ENCODE measurements around the gene CRB2.

Gene CRB2

GRCh38 chr9:123322273-123323195 lies 33.5 kb upstream of the CRB2 start:
- TF ChIP-seq CTCF (IDR thresholded peaks at IDR 0.05) (no peak), ZFX (IDR thresholded peaks at IDR 0.05; ENCODE audit: borderline replicate concordance) (no peak)
- H3K27ac ChIP-seq, result no peak overlapping the region

- TF ChIP-seq ZFX (IDR thresholded peaks at IDR 0.05; ENCODE audit: borderline replicate concordance), result no peak
- TF ChIP-seq CTCF (IDR thresholded peaks at IDR 0.05), result no peak
- H3K27ac ChIP-seq, result no peak overlapping the region
Observed at GRCh38 chr9:123323196-123324013, 32.6 kb upstream of the CRB2 start.

- no peak overlapping the region for H3K27ac ChIP-seq
- TF ChIP-seq CTCF (IDR thresholded peaks at IDR 0.05), result no peak
- no peak for TF ChIP-seq ZFX (IDR thresholded peaks at IDR 0.05; ENCODE audit: borderline replicate concordance)
Observed at GRCh38 chr9:123324767-123325183, 31.2 kb upstream of the CRB2 start.

- H3K27ac ChIP-seq, result no peak overlapping the region
Observed at GRCh38 chr9:123326187-123326586, 29.8 kb upstream of the CRB2 start.

GRCh38 chr9:123326662-123327093 lies 29.3 kb upstream of the CRB2 start:
- no peak overlapping the region for H3K27ac ChIP-seq

More at GRCh38 chr9:123326187-123326586, 29.8 kb upstream of the CRB2 start:
- TF ChIP-seq CTCF (IDR thresholded peaks at IDR 0.05) (no peak), ZFX (IDR thresholded peaks at IDR 0.05; ENCODE audit: borderline replicate concordance) (no peak)

GRCh38 chr9:123327697-123328100 lies 28.3 kb upstream of the CRB2 start:
- H3K27ac ChIP-seq, result peak overlapping the region; percentile 56
- TF ChIP-seq CTCF (IDR thresholded peaks at IDR 0.05) (no peak), ZFX (IDR thresholded peaks at IDR 0.05; ENCODE audit: borderline replicate concordance) (no peak)

More at GRCh38 chr9:123326662-123327093, 29.3 kb upstream of the CRB2 start:
- TF ChIP-seq ZFX (IDR thresholded peaks at IDR 0.05; ENCODE audit: borderline replicate concordance) (no peak), CTCF (IDR thresholded peaks at IDR 0.05) (no peak)
